Stimulated activated CD4-positive, alpha-beta T cell treated with anti-CD3 and anti-CD28 coated beads, Interleukin-4, amount 100 ng/mL, for 24 hours (primary cell): ENCODE data around the gene ANKRD11.

Source experiments
- DNase-seq: peaks from one replicate; pipeline ENCODE4 v3.0.0-alpha.2; 2020

ANKRD11 gene

DNA sequence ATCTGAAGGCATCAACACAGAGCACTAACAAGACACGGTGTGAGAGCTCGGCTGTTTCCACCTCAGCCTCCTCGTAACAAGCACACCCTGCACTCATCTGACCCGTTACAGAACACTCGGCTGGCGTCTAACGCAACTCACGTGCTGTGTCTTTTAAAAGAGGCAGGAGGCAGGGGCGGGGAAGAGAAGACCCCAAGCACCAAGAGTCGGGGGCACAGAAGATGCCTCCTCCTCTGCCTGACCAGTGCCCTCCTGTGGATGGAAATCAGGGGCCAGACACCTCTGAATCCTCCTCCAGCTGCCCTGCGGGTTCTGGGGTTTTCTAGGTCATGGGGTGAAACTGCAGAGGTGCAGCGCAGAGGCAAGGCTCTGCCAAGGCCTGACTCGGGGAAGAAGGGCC is 198.6 kb downstream of the ANKRD11 start:
- no peak for DNase-seq

- no peak for DNase-seq
These were observed 199.0 kb downstream of the ANKRD11 start for GRCh38 chr16:89291363-89291762.

DNA sequence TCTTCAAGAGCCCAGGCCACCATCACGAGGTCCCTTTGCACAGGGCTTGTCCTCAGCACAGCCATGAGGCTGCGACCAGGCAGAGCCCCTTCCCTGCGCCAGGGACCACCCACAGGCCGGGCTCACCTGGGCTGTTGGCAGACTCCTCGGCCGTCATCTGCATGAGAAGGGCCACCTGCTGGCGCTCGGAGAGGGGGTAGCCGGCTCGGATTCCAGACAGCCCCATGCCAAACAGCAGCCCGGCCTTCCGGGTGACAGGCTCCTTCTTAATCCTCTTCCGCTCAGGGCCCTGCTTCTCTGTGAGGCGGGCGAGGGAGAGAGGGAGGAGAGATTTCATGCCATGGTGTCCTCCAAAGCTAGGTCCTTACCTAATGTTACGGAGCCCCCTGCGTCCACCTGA is 199.5 kb downstream of the ANKRD11 start:
- DNase-seq = no peak

DNA sequence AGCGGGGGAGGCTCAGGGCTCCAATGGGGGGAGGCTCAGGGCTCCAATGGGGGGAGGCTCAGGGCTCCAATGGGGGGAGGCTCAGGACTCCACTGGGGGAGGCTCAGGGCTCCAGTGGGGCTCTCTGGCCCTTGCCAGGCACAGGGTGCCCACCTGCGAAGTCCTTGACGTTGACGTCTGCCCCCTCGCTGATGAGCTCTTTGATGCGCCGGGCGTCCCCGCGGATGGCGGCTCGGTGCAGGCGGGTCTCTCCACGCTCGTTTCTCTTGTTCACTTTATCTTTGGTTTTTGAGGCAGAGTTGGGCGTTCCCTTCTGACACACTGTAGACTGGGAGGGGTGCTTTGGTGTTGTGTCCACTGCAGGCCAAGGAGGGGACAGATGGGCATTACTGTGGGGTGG is 199.9 kb downstream of the ANKRD11 start:
- DNase-seq = no peak

DNA sequence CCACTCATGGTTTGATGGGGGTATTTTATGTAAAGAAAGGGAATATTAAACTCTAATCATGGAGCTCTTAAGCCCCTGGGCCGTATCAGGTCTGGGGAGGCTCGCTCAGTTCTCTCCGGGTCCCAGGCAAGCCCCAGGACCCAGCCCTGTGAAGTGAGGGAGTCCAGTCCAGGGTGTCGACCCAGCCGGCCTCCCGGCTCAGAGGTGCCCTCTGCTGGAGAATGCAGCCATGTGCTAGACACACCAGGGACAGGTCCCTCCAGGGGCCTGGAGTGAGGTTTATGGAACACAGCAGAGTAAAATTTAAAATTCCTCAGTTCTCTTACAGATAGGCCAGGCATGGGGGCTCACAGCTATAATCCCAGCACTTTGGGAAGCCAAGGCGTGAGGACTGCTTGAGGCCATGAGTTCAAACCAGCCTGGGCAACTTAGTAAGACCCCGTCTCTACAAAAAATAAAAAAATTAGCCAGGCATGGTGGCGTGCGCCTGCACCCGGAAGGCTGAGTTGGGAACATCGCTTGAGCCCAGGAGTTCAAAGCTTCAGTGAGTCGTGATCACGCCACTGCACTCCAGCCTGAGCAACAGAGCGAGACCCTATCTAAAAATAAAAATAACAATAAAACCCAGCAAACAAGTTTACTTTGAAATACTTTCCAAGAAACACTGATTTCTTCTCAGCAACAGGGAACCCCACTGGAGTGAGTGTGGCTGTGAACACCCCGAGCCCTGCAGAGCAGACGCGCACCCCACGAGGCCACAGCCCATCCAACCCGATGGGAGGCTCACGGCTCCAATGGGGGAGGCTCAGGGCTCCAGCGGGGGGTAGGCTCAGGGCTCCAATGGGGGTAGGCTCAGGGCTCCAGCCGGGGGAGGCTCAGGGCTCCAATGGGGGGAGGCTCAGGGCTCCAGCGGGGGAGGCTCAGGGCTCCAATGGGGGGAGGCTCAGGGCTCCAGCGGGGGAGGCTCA is 200.6 kb downstream of the ANKRD11 start:
- peak; percentile 76 for DNase-seq

GRCh38 chr16:89288966-89289365 is 201.4 kb downstream of the ANKRD11 start:
- no peak for DNase-seq

DNA sequence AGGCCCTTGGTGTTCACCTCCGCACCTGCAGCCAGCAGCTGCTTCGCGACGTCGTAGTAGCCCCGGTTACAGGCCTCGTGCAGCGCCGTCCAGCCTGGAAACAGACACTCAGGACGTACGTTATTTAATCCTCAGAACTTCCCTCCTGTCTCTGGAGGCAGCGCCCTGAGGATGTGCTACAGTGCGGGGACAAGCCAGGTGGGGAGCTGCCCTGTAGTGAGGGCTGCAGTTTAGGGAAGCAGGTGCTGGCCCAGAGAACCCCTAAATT is 201.8 kb downstream of the ANKRD11 start:
- no peak for DNase-seq

GRCh38 chr16:89287777-89288576 is 202.4 kb downstream of the ANKRD11 start:
- DNase-seq = no peak

DNA sequence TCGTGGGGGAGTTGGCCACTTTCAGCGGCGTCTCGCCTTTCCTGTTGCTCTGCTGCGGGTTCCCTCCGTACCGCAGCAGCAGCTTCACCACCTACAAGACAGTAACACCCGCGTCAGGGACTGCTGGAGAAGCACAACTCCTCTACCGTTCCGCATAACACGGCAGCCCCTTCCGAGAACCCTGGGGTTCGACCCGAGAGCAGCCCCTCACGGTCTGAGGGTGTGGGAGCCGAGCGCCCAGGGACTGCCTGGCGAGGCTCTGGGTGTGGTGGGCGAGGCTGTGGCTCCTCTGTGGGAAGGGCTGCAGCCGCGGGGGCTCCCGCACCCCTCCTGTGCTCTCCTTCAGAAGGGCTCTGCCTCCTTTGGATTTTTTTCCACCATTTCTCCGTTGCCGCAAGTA is 204.3 kb downstream of the ANKRD11 start:
- DNase-seq = no peak

GRCh38 chr16:89285381-89285780 is 205.0 kb downstream of the ANKRD11 start:
- DNase-seq = no peak

- no peak for DNase-seq
These were observed 206.9 kb downstream of the ANKRD11 start for GRCh38 chr16:89283449-89283848.

GRCh38 chr16:89282523-89282922 is 207.8 kb downstream of the ANKRD11 start:
- DNase-seq = no peak

- no peak for DNase-seq
These were observed 208.5 kb downstream of the ANKRD11 start for GRCh38 chr16:89281829-89282228.

DNA sequence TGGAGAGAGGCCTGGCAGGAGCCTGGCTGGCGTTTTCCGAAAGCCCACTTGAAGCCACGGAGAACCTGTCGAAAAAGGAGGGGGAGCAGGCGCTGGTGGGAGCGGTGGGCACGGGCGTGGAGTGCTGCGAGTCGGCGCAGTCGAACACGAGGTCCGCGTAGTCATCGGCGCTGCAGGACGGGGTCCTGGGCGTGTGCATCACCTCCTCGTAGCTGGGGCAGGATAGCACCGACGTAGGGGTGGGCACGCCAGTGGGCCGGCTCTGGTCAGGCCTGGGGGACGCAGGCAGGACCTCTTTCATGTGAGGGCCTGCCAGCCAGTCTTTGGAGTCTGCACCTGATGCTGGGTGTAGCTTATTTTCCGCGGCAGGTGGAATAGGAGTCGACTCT is 209.2 kb downstream of the ANKRD11 start:
- no peak for DNase-seq

GRCh38 chr16:89280546-89281188 is 209.7 kb downstream of the ANKRD11 start:
- DNase-seq = no peak

GRCh38 chr16:89279666-89280481 is 210.5 kb downstream of the ANKRD11 start:
- DNase-seq = no peak

DNA sequence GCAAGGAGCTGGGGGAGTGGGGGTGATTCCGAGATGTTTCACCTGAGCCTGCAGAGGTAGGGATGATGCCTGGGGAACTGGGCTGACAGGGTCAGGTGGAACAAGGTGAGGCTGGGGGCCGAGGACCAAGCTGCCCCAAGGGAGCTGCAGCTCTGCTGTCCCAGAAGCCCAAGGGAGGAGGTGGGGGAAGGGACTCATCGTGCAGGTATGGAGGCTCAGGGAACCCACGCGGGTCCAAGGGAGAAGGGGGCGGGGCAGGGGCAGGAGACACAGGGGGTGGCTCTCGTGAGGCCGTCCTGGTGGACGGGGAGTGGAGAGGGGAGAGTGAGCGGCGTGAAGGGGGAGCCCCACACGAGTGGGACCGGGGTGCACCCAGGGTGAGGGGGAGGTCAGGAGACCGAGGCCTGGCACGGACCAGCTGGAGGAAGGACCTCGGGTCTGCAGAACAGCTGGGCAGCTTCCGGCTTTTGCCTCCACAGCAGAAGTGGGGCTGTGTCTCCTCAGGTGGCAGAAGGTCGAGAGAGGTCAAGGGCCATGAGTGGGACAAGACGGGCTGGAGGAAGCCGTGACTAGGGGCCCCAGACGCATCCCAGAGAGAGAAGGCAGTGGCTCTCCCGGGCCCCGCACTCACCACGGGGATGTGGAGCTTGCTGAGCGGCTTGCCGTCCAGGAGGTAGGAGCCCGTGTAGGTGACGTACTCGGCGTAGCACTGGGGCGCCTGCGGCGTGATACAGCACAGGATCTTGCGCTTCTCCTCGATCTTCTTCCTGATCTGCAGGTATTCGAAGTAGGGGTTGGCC is 211.7 kb downstream of the ANKRD11 start:
- DNase-seq = no peak

DNA sequence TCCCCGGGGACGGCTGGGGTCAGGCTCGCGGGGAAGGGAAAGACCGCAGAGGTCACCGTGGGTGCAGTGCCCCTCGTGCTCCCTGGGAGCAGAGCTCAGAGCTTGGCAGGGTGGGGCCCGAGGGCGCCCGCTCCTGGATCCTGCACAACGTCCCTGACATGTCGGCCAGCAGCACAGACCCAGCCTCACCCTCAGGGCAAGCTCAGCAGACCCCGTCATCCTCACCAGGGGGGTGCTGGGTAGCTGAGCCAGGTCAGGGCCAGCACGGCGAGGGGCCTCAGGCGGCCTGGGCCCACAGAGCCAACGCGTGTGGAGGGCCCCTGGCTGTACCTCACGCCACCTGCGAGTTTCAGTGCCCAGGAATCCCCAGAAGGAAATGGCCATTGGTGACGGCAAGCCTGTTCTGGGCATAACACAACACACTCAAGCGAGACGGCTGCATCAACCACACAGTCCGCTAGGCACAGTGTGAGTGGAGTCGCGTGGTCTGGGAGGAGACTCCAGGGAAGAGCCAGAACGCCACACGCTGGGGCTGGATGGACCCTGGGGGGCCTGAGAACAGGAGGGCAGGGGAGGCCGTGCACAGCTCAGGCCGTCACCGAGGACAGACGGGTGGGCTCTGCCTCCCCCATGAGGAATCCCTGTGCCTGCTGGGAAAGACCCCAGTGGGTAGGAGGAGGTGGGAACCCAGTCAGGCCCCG is 212.6 kb downstream of the ANKRD11 start:
- no peak for DNase-seq

GRCh38 chr16:89277049-89277448 is 213.3 kb downstream of the ANKRD11 start:
- no peak for DNase-seq

GRCh38 chr16:89275837-89276720 is 214.3 kb downstream of the ANKRD11 start:
- DNase-seq = no peak
